ENCODE results near the gene GINS3. TPM values are rescaled to one million over a fixed set of nuclear protein-coding genes. Genes with fewer than 3 reads are reported as not detected.

The GINS3 gene
- total and polyA plus RNA-seq, 10 donors: 3.3 to 9.4 (median 6.5) TPM

DNA sequence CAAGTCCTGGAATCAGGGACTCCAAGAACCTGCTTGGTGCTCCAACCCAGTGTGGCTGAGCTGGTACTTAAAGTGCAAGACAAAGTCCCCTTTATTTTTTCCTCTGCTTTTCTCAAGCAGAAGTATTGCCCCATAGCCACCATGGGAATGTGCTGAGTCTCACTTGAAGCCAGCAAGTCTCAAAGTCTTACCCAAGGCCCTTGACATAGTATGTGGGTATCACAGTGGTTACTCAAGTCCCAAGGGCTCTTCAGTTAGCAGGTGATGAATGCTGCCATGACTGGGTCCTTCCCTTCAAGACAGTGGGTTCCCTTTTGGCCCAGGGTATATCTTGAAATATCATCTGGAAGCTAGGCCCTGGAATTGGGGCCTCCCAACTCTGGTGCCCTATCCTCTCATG, 30.5 kb upstream of the GINS3 start:
- no peak overlapping the region for H3K4me3 ChIP-seq
- intact Hi-C loops (cut with DNase I; ENCODE audit: low total_unique reads): no loop called here
- H3K27me3 ChIP-seq (replicated peaks in 1 of 7): peaks cover 0 to 12% (median 0%) of the 10 kb centered on the region in 7 donors
- H3K27ac ChIP-seq: no peak overlapping the region
- TF ChIP-seq, protein P1, sequence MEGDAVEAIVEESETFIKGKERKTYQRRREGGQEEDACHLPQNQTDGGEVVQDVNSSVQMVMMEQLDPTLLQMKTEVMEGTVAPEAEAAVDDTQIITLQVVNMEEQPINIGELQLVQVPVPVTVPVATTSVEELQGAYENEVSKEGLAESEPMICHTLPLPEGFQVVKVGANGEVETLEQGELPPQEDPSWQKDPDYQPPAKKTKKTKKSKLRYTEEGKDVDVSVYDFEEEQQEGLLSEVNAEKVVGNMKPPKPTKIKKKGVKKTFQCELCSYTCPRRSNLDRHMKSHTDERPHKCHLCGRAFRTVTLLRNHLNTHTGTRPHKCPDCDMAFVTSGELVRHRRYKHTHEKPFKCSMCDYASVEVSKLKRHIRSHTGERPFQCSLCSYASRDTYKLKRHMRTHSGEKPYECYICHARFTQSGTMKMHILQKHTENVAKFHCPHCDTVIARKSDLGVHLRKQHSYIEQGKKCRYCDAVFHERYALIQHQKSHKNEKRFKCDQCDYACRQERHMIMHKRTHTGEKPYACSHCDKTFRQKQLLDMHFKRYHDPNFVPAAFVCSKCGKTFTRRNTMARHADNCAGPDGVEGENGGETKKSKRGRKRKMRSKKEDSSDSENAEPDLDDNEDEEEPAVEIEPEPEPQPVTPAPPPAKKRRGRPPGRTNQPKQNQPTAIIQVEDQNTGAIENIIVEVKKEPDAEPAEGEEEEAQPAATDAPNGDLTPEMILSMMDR (IDR thresholded peaks at IDR 0.05 in 8 of 11, conservative IDR thresholded peaks at IDR 0.05 in 3 of 11): no peak
- TF ChIP-seq POLR2A (IDR thresholded peaks at IDR 0.05): no peak
- H3K36me3 ChIP-seq: no peaks in the 10 kb centered on the region
- no peak for DNase-seq
- H3K4me1 ChIP-seq: no peaks in the 10 kb centered on the region
- peaks cover 0 to 35% (median 27%) of the 10 kb centered on the region in 8 donors for H3K9me3 ChIP-seq

DNA sequence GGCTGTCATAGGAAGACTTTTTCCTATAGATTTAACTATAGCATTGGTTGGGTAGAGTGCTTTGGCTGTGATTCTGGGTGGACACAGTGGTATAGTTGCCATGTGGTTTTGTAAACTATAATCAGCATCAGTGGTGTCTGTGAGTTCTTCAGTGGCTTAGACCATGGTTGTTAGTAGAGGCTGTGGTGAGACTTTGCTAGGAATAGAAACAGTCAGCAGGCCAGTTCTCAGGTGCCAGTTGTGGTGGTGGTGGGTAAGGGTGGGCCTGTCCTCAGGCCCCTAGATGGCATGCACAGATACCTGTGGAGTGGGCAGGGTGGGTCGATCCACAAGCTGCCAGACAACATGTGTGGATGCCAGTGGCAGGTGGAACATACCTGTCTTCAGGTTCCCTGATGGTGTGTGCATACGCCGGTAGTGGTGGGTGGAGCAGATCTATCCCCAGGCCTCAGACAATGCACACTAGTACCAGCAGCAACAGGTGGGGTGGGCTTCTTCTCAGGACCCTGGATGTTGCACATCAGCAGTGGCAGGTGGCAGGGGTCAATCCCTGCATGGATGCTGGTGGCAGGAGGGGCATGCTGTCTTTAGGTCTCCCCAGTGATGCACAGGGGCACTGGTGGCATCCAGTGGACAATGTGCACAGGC, 28.4 kb upstream of the GINS3 start:
- 76 to 93% (median 89%) methylated on average over 3 of the region's 3 CpGs for WGBS, 5 donors
- Histone ChIP-seq H3K4me1 (no peaks in the 10 kb centered on the region), H3K27ac (no peak overlapping the region), H3K9me3 (peaks cover 0 to 32% (median 23%) of the 10 kb centered on the region in 8 donors), H3K27me3 (replicated peaks in 1 of 7) (peaks cover 0 to 21% (median 0%) of the 10 kb centered on the region in 7 donors), H3K4me3 (no peak overlapping the region), H3K36me3 (no peaks in the 10 kb centered on the region)
- no peak for DNase-seq
- intact Hi-C loops (cut with DNase I; ENCODE audit: low total_unique reads): no loop called here
- TF ChIP-seq POLR2A (IDR thresholded peaks at IDR 0.05): no peak
- no peak for TF ChIP-seq POLR2AphosphoS5 (IDR thresholded peaks at IDR 0.05)
- TF ChIP-seq, protein P1 (IDR thresholded peaks at IDR 0.05 in 8 of 11, conservative IDR thresholded peaks at IDR 0.05 in 3 of 11): no peak

DNA sequence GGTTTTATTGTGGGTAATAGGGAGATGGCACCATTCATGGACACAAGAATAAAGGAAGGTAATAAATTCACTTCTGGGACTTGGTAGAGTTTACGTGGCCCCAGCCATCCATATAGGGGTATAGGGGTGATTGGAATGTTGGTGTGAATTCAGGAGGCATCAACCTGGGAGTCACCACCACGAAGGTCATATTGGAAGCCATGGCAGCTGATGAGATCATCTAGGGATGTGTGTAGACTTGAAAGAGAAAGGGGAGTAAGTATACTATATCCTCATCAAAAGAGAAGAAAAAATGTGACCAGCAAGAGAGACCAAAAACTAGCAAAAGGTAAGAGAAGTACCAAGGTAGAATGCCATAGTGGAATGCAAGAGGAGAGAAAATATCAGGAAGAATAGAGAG, 26.6 kb upstream of the GINS3 start:
- no peaks in the 10 kb centered on the region for H3K36me3 ChIP-seq
- 55 to 66% (median 58%) methylated on average over 2 of the region's 2 CpGs for WGBS, 5 donors
- no peak overlapping the region for H3K27ac ChIP-seq
- intact Hi-C loops (cut with DNase I; ENCODE audit: low total_unique reads): no loop called here
- peaks cover 0 to 14% (median 6%) of the 10 kb centered on the region in 8 donors for H3K9me3 ChIP-seq
- TF ChIP-seq, protein P1 (IDR thresholded peaks at IDR 0.05 in 8 of 11, conservative IDR thresholded peaks at IDR 0.05 in 3 of 11): no peak
- no peak for TF ChIP-seq POLR2AphosphoS5 (IDR thresholded peaks at IDR 0.05)
- TF ChIP-seq POLR2A (IDR thresholded peaks at IDR 0.05): no peak
- H3K4me1 ChIP-seq: no peaks in the 10 kb centered on the region
- no peak overlapping the region for H3K4me3 ChIP-seq
- no peak for DNase-seq
- H3K27me3 ChIP-seq (replicated peaks in 1 of 7): peaks cover 0 to 35% (median 0%) of the 10 kb centered on the region in 7 donors

DNA sequence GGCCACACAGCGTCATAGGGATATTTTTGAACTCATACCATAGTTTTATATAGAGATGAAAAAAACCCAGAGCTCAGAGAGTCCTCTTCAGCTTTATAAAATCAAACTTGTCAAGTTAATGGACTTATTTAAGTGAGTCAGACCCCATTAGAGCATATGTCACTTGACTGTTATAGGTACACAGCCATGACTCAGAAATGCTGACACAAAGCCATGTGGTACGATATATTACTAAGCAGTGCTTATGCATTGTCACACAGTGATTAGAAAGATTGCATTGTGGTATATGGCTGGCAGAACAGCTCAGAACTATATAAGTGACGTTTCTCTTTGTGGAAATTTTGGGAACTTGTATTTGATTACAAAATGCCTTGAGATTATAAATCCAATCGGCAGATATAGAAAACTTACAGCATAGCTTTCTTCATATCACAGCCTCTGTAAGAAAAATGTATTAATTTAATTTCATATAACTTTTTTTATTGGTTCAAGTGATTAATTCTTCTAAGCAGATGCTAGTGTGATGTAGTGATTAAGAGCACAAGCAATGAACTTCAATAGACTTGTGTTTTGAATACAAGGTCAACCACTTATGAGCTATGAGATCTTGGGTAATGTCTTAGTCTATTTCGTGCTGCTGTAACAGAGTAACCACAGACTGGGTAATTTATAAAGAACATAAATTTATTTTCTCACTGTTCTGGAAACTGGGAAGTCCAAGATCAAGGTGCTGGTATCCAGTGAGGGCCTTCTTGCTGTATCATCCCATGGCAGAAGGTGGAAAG, 25.8 kb upstream of the GINS3 start:
- peaks cover 0 to 40% (median 0%) of the 10 kb centered on the region in 7 donors for H3K27me3 ChIP-seq (replicated peaks in 1 of 7)
- no peaks in the 10 kb centered on the region for H3K4me1 ChIP-seq
- DNase-seq: no peak
- TF ChIP-seq, protein P1 (IDR thresholded peaks at IDR 0.05 in 8 of 11, conservative IDR thresholded peaks at IDR 0.05 in 3 of 11): no peak
- TF ChIP-seq POLR2A (IDR thresholded peaks at IDR 0.05) (no peak), POLR2AphosphoS5 (IDR thresholded peaks at IDR 0.05) (no peak)
- intact Hi-C loops (cut with DNase I; ENCODE audit: low total_unique reads): no loop called here
- 66 to 80% (median 68%) methylated on average over 5 of the region's 5 CpGs for WGBS, 5 donors
- H3K9me3 ChIP-seq: peaks cover 0 to 6% (median 0%) of the 10 kb centered on the region in 8 donors
- H3K27ac ChIP-seq: no peak overlapping the region
- no peak overlapping the region for H3K4me3 ChIP-seq
- H3K36me3 ChIP-seq: no peaks in the 10 kb centered on the region

All from spleen (tissue), 11 donors.